Loucy (cell line): ENCODE measurements around the gene LIMK2.

Experiments used
- H2AFZ ChIP-seq: fragments of 200-600 bp; sonication (generic); 2 replicates; pipeline ENCODE4 v1.6.0; 2016; ENCODE audit warnings: antibody characterized with exemption, mild to moderate bottlenecking, low read length, moderate library complexity
- H3F3A ChIP-seq: fragments of 200-600 bp; 2 replicates; pipeline ENCODE4 v1.6.0; 2016; ENCODE audit warnings: antibody characterized with exemption, low read depth, mild to moderate bottlenecking
- H3K27me3 ChIP-seq: fragments of 200-600 bp; sonication (generic); 2 replicates; pipeline ENCODE4 v1.6.1; 2014; ENCODE audit warnings: low read length, mild to moderate bottlenecking; ENCODE audit not compliant: insufficient read depth, poor library complexity, severe bottlenecking
- H3K36me3 ChIP-seq: fragments of 200-600 bp; sonication (generic); 2 replicates; pipeline ENCODE4 v1.6.1; 2016; ENCODE audit warnings: low read length; ENCODE audit not compliant: insufficient read depth
- H3K4me1 ChIP-seq: fragments of 200-600 bp; sonication (generic); 2 replicates; pipeline ENCODE4 v1.5.1; 2014; ENCODE audit warnings: low read length, mild to moderate bottlenecking; ENCODE audit not compliant: insufficient read depth, poor library complexity, severe bottlenecking
- H3K4me2 ChIP-seq: fragments of 200-600 bp; sonication (generic); 2 replicates; pipeline ENCODE4 v1.6.0; 2014; ENCODE audit warnings: antibody characterized with exemption, low read length, low read depth, mild to moderate bottlenecking; ENCODE audit not compliant: poor library complexity, severe bottlenecking
- H3K4me3 ChIP-seq: fragments of 200-600 bp; sonication (generic); 2 replicates; pipeline ENCODE4 v1.5.1; 2014; ENCODE audit warnings: low read length, mild to moderate bottlenecking, mixed read lengths; ENCODE audit not compliant: poor library complexity, severe bottlenecking
- H3K79me2 ChIP-seq: fragments of 200-600 bp; sonication (generic); 2 replicates; pipeline ENCODE4 v1.6.1; 2014; ENCODE audit warnings: low read length; ENCODE audit not compliant: insufficient read depth
- H3K9ac ChIP-seq: fragments of 200-600 bp; sonication (generic); 2 replicates; pipeline ENCODE4 v1.6.0; 2014; ENCODE audit warnings: mild to moderate bottlenecking, low read depth, low read length, moderate library complexity; ENCODE audit not compliant: poor library complexity, severe bottlenecking
- H3K9me2 ChIP-seq: fragments of 200-600 bp; sonication (generic); replicated peaks from 2 replicates; pipeline ENCODE4 v1.6.1; 2016; ENCODE audit warnings: low read depth, low read length, mixed read lengths
- H3K9me3 ChIP-seq: fragments of 200-600 bp; sonication (generic); 2 replicates; pipeline ENCODE4 v1.6.1; 2014; ENCODE audit warnings: mild to moderate bottlenecking, antibody characterized with exemption, low read length, low read depth; ENCODE audit not compliant: insufficient read depth
- H4K20me1 ChIP-seq: fragments of 200-600 bp; sonication (generic); 2 replicates; pipeline ENCODE4 v1.6.0; 2014; ENCODE audit warnings: antibody characterized with exemption, low read length, mild to moderate bottlenecking; ENCODE audit not compliant: insufficient read depth, poor library complexity, severe bottlenecking
- EZH2phosphoT487 ChIP-seq: fragments of 200-600 bp; IDR thresholded peaks from 2 replicates; pipeline ENCODE4 v1.6.1; 2018; ENCODE audit warnings: antibody characterized with exemption, mild to moderate bottlenecking, moderate library complexity, borderline replicate concordance
- TF ChIP-seq, protein P1 (sequence below): fragments of 200-600 bp; sonication (generic); conservative IDR thresholded peaks from 2 replicates; pipeline ENCODE4 v1.5.1; 2014; ENCODE audit warnings: mild to moderate bottlenecking, antibody characterized with exemption, low read length

The LIMK2 gene

DNA sequence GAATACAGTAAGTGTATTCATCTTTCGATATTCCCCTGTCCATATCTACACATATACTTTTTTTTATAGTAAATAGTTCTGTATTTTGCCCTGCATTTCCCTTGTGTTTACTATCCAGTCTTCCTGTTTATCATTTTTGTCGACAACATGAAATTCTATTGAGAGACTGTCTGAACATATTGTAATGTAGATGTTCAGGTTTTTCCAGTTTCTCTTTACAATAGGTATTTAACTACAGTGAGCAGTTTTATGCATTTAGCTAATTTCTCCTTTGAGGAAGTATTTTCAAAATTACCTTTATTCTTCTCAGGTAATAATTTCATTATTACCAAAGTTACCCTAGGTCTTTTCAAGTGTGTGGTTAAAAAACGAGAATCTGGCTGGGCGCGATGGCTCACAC lies 63.5 kb downstream of the LIMK2 start:
- Histone ChIP-seq H3K4me1 (no peaks in the 10 kb centered on the region), H2AFZ (no peak overlapping the region), H3K79me2 (no peaks in the 10 kb centered on the region), H3K9me3 (no peaks in the 10 kb centered on the region), H3F3A (no peaks in the 10 kb centered on the region), H3K9ac (no peak overlapping the region), H3K27me3 (no peaks in the 10 kb centered on the region), H3K36me3 (peaks cover 51% of the 10 kb centered on the region; the same call in 1 of the 2 replicates), H3K4me3 (no peak overlapping the region), H4K20me1 (no peaks in the 10 kb centered on the region), H3K4me2 (no peak overlapping the region), H3K9me2 (no peaks in the 10 kb centered on the region)
- no peak for TF ChIP-seq EZH2phosphoT487
- TF ChIP-seq, protein P1, sequence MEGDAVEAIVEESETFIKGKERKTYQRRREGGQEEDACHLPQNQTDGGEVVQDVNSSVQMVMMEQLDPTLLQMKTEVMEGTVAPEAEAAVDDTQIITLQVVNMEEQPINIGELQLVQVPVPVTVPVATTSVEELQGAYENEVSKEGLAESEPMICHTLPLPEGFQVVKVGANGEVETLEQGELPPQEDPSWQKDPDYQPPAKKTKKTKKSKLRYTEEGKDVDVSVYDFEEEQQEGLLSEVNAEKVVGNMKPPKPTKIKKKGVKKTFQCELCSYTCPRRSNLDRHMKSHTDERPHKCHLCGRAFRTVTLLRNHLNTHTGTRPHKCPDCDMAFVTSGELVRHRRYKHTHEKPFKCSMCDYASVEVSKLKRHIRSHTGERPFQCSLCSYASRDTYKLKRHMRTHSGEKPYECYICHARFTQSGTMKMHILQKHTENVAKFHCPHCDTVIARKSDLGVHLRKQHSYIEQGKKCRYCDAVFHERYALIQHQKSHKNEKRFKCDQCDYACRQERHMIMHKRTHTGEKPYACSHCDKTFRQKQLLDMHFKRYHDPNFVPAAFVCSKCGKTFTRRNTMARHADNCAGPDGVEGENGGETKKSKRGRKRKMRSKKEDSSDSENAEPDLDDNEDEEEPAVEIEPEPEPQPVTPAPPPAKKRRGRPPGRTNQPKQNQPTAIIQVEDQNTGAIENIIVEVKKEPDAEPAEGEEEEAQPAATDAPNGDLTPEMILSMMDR = no peak

DNA sequence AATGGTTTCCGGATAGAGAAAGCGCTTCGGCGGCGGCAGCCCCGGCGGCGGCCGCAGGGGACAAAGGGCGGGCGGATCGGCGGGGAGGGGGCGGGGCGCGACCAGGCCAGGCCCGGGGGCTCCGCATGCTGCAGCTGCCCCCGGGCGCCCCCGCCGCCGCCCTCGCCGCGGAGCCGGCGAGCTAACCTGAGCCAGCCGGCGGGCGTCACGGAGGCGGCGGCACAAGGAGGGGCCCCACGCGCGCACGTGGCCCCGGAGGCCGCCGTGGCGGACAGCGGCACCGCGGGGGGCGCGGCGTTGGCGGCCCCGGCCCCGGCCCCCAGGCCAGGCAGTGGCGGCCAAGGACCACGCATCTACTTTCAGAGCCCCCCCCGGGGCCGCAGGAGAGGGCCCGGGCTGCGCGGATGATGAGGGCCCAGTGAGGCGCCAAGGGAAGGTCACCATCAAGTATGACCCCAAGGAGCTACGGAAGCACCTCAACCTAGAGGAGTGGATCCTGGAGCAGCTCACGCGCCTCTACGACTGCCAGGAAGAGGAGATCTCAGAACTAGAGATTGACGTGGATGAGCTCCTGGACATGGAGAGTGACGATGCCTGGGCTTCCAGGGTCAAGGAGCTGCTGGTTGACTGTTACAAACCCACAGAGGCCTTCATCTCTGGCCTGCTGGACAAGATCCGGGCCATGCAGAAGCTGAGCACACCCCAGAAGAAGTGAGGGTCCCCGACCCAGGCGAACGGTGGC lies 64.5 kb downstream of the LIMK2 start:
- Histone ChIP-seq H3K9me2 (no peaks in the 10 kb centered on the region), H3K4me3 (no peak overlapping the region), H3K79me2 (no peaks in the 10 kb centered on the region), H3K36me3 (peaks cover 58% of the 10 kb centered on the region; the same call in 1 of the 2 replicates), H3K4me2 (no peak overlapping the region), H3K4me1 (no peaks in the 10 kb centered on the region), H3K9me3 (no peaks in the 10 kb centered on the region), H3F3A (no peaks in the 10 kb centered on the region), H2AFZ (no peak overlapping the region), H4K20me1 (no peaks in the 10 kb centered on the region), H3K27me3 (no peaks in the 10 kb centered on the region), H3K9ac (no peak overlapping the region)
- TF ChIP-seq EZH2phosphoT487 = no peak
- TF ChIP-seq, protein P1 = no peak

DNA sequence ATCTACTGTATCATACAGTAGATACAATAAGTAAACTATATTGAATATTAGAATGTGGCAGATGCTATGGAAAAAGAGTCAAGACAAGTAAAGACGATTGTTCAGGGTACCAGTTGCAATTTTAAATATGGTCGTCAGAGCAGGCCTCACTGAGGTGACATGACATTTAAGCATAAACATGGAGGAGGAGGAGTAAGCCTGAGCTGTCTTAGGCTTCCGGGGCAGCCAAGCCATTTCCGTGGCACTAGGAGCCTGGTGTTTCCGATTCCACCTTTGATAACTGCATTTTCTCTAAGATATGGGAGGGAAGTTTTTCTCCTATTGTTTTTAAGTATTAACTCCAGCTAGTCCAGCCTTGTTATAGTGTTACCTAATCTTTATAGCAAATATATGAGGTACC lies 65.6 kb downstream of the LIMK2 start:
- no peaks in the 10 kb centered on the region for H3K79me2 ChIP-seq
- H4K20me1 ChIP-seq = no peaks in the 10 kb centered on the region
- no peak overlapping the region for H2AFZ ChIP-seq
- no peaks in the 10 kb centered on the region for H3K9me3 ChIP-seq
- H3K4me2 ChIP-seq = no peak overlapping the region
- TF ChIP-seq, protein P1 = no peak
- no peak for TF ChIP-seq EZH2phosphoT487
- no peak overlapping the region for H3K4me3 ChIP-seq
- no peaks in the 10 kb centered on the region for H3F3A ChIP-seq
- no peak overlapping the region for H3K9ac ChIP-seq
- H3K36me3 ChIP-seq = peaks cover 62% of the 10 kb centered on the region; the same call in 1 of the 2 replicates
- H3K4me1 ChIP-seq = no peaks in the 10 kb centered on the region
- H3K27me3 ChIP-seq = no peaks in the 10 kb centered on the region
- no peaks in the 10 kb centered on the region for H3K9me2 ChIP-seq
